Thyroid gland (tissue), 4 donors: ENCODE measurements around the gene HDC. TPM values are rescaled to one million over a fixed set of nuclear protein-coding genes. Genes with fewer than 3 reads are reported as not detected.

Experiments
- DNase-seq, 2 donors: peaks; one replicate each; pipeline ENCODE4 v3.0.0-alpha.2; 2019
- H3K27ac ChIP-seq, 3 donors: fragments of 200-600 bp; sonication (generic); 1 replicate in 2 of 3; 2 replicates in 1 of 3; pipeline ENCODE4 v1.5.1; 2016 to 2019; ENCODE audit warnings: mild to moderate bottlenecking in 1 of 3, moderate library complexity in 1 of 3
- H3K27me3 ChIP-seq: fragments of 200-600 bp; sonication (generic); one replicate; pipeline ENCODE4 v1.5.1; 2019
- H3K36me3 ChIP-seq, 2 donors: fragments of 200-600 bp; sonication (generic); one replicate each; pipeline ENCODE4 v1.5.1; 2016 to 2019
- H3K4me1 ChIP-seq, 2 donors: fragments of 200-600 bp; sonication (generic); one replicate each; pipeline ENCODE4 v1.5.1; 2017 to 2019
- H3K4me3 ChIP-seq, 3 donors: fragments of 200-600 bp; sonication (generic); replicated peaks in 1 of 3; 1 replicate in 2 of 3; 2 replicates in 1 of 3; pipeline ENCODE4 v1.5.1; 2016; ENCODE audit warnings: mild to moderate bottlenecking in 1 of 3
- H3K9me3 ChIP-seq: fragments of 200-600 bp; sonication (generic); one replicate; pipeline ENCODE4 v1.5.1; 2017
- CTCF ChIP-seq, 6 experiments: fragments of 200-600 bp in 3 of 6; fragments of 450-650 bp in 3 of 6; sonication (generic) in 3 of 6; IDR thresholded peaks; one replicate each; pipeline ENCODE4 v1.5.1; 2016 to 2019; ENCODE audit warnings: antibody characterized with exemption in 6 of 6, mild to moderate bottlenecking in 2 of 6, inconsistent platforms in 1 of 6, moderate library complexity in 1 of 6
- POLR2A ChIP-seq, 2 donors: fragments of 450-650 bp; IDR thresholded peaks; one replicate each; pipeline ENCODE4 v1.6.1; 2017; ENCODE audit warnings: antibody characterized with exemption in 2 of 2, mild to moderate bottlenecking in 2 of 2, moderate library complexity in 1 of 2
- WGBS, 2 donors: methylation state at CpG; one replicate each; pipeline ENCODE4 v1.1.5; 2017; 5-methylcytosine and 5-hydroxymethylcytosine counted together
- intact Hi-C: fragments of 100-400 bp; cut with DNase I; formaldehyde crosslinking; loops from one replicate; pipeline ENCODE4 v1.15.1; 2023
- total RNA-seq, 4 donors: library from RNA; depleted of rRNA; stranded (reverse); fragments of >200 nt; gene quantifications; one replicate each; pipeline ENCODE4 v1.2.3, GENCODE V29; 2016

HDC gene
- total RNA-seq, 4 donors from 2014 or later = 0.45 TPM; not detected in 3

GRCh38 chr15:50224606-50225005, 40.9 kb downstream of the HDC start:
- 89 to 91% methylated on average over 5 of the region's 5 CpGs for WGBS, 2 donors

DNA sequence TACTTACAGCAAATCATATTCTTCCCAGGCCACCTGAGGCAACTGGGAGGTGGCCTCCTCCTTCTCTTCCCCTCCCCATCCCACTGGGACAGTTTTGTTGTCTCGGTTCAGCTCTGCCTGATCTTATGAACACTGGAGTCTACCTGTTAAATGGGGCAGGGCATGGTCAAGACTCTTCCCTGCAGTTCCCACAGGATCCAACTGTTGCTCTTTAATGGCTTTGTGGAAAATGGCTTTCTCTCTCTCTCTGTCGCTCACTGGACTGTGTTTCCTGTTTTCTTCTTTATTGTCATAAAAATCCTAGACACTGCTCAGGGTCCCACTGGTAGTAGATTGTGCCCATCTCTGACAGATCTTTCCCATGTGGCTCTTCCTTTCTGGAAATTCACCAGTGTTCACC, 43.3 kb downstream of the HDC start:
- no peak for DNase-seq
- intact Hi-C loops = no loop called here

More at GRCh38 chr15:50224606-50225005, 40.9 kb downstream of the HDC start:
- Histone ChIP-seq H3K27me3 (no peaks in the 10 kb centered on the region), H3K4me3 (no peak overlapping the region), H3K27ac (no peak overlapping the region), H3K4me1 (peaks cover 10 to 11% of the 10 kb centered on the region in 2 donors), H3K9me3 (no peaks in the 10 kb centered on the region), H3K36me3 (no peaks in the 10 kb centered on the region)
- TF ChIP-seq POLR2A (IDR thresholded peaks at IDR 0.05) = no peak
- TF ChIP-seq CTCF (IDR thresholded peaks at IDR 0.05) = no peak
- no peak for DNase-seq
- intact Hi-C loops = no loop called here

GRCh38 chr15:50219820-50220219, 45.7 kb downstream of the HDC start:
- DNase-seq = no peak
- H3K9me3 ChIP-seq = no peaks in the 10 kb centered on the region
- WGBS, 2 donors = 92 to 98% methylated on average over 2 of the region's 2 CpGs
- no peak overlapping the region for H3K4me3 ChIP-seq
- no peaks in the 10 kb centered on the region for H3K36me3 ChIP-seq
- no peaks in the 10 kb centered on the region for H3K27me3 ChIP-seq
- intact Hi-C loops = no loop called here
- H3K27ac ChIP-seq = no peak overlapping the region
- no peak for TF ChIP-seq CTCF (IDR thresholded peaks at IDR 0.05)
- TF ChIP-seq POLR2A (IDR thresholded peaks at IDR 0.05) = no peak
- no peaks in the 10 kb centered on the region for H3K4me1 ChIP-seq

More for the DNA sequence above, 43.3 kb downstream of the HDC start:
- H3K9me3 ChIP-seq = no peaks in the 10 kb centered on the region
- H3K27me3 ChIP-seq = no peaks in the 10 kb centered on the region
- H3K4me1 ChIP-seq = peaks cover 4 to 6% of the 10 kb centered on the region in 2 donors
- no peak overlapping the region for H3K27ac ChIP-seq
- no peak for TF ChIP-seq POLR2A (IDR thresholded peaks at IDR 0.05)
- no peak for TF ChIP-seq CTCF (IDR thresholded peaks at IDR 0.05)
- H3K36me3 ChIP-seq = no peaks in the 10 kb centered on the region
- H3K4me3 ChIP-seq = no peak overlapping the region
- 73 to 76% methylated on average over 2 of the region's 2 CpGs for WGBS, 2 donors

GRCh38 chr15:50218691-50219090, 46.8 kb downstream of the HDC start:
- H3K27ac ChIP-seq = no peak overlapping the region
- no peaks in the 10 kb centered on the region for H3K4me1 ChIP-seq
- DNase-seq = no peak
- intact Hi-C loops = no loop called here
- H3K36me3 ChIP-seq = no peaks in the 10 kb centered on the region
- WGBS, 2 donors = 70 to 76% methylated on average over 1 of the region's 1 CpG
- no peaks in the 10 kb centered on the region for H3K27me3 ChIP-seq
- H3K4me3 ChIP-seq = no peak overlapping the region
- TF ChIP-seq POLR2A (IDR thresholded peaks at IDR 0.05) (no peak), CTCF (IDR thresholded peaks at IDR 0.05) (no peak)
- no peaks in the 10 kb centered on the region for H3K9me3 ChIP-seq

DNA sequence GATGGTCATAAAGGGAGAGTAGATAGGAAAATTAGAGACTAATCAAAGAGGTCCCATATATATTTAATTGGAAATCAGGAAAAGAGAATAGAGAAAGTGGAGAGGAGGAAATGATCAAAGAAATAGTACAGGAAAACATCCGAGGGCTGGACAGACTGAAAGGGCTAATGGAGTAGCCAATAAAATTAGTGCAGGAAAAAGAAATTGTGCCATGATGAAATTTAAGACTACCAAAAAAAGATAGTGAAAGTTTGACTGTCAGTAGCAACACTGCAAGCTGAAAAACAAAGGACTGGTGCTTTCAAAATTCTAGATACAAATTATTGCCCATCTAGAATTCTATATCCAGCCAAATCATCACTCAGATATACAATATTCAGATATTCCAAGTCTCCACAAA, 47.2 kb downstream of the HDC start:
- WGBS, 2 donors = 78 to 84% methylated on average over 1 of the region's 1 CpG
- no peak for TF ChIP-seq POLR2A (IDR thresholded peaks at IDR 0.05)
- no peak for TF ChIP-seq CTCF (IDR thresholded peaks at IDR 0.05)
- intact Hi-C loops = no loop called here
- H3K9me3 ChIP-seq = no peaks in the 10 kb centered on the region
- no peak overlapping the region for H3K4me3 ChIP-seq
- H3K27ac ChIP-seq = no peak overlapping the region
- no peaks in the 10 kb centered on the region for H3K4me1 ChIP-seq
- H3K36me3 ChIP-seq = no peaks in the 10 kb centered on the region
- no peak for DNase-seq
- H3K27me3 ChIP-seq = no peaks in the 10 kb centered on the region
